ENCODE data around the gene GASK1A.

Gene GASK1A

DNA sequence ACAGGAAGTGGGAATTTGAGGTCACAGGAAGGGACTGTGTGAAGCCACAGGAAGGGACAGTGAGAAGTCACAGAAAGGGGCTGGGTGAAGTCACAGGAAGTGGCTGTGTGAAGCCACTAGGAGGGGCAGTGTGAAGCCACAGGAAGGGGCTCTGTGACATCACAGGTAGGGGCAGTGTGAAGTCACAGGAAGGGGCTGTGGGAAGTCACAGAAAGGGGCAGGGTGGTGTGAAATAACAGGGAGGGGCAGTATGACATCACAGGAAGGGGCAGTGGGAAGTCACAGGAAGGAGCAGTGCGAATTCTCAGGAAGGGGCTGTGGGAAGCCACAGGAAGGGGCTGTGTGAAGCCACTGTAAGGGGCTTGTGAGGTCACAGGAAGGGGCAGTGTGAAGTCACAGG is 35.8 kb downstream of the GASK1A start:
- DNase-seq: no peak

- DNase-seq: no peak
Observed at GRCh38 chr3:43015572-43015971, 36.5 kb downstream of the GASK1A start.

GRCh38 chr3:43015991-43016865 is 37.1 kb downstream of the GASK1A start:
- no peak for DNase-seq

DNA sequence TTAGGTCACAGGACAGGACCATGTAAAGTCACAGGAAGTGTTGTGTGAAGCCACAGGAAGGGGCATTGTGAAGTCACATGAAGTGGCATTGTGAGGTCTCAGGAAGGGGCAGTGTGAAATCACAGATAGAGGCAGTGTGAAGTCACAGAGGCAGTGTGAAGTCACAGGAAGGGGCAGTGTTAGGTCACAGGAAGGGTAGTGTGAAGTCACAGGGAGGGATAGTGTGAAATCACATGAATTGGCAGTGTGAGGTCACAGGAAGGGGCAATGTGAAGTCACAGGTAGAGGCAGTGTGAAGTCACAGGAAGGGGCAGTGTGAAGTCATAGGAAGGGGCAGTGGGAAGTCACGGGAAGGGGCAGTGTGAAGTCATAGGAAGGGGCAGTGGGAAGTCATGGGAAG is 37.9 kb downstream of the GASK1A start:
- no peak for DNase-seq

GRCh38 chr3:43017593-43018195 is 38.6 kb downstream of the GASK1A start:
- DNase-seq: no peak

- DNase-seq: no peak
Observed at GRCh38 chr3:43018246-43018645, 39.1 kb downstream of the GASK1A start.

GRCh38 chr3:43019006-43019809 is 40.1 kb downstream of the GASK1A start:
- no peak for DNase-seq

GRCh38 chr3:43019826-43020225 is 40.7 kb downstream of the GASK1A start:
- DNase-seq: no peak

- DNase-seq: no peak
Observed at GRCh38 chr3:43021186-43021585, 42.1 kb downstream of the GASK1A start.

GRCh38 chr3:43022121-43022520 is 43.0 kb downstream of the GASK1A start:
- DNase-seq: no peak

- no peak for DNase-seq
Observed at GRCh38 chr3:43023066-43023465, 44.0 kb downstream of the GASK1A start.

GRCh38 chr3:43023746-43024145 is 44.6 kb downstream of the GASK1A start:
- DNase-seq: no peak

- peak; percentile 75 for DNase-seq
Observed at GRCh38 chr3:43024181-43024885, 45.2 kb downstream of the GASK1A start.

- no peak for DNase-seq
Observed at GRCh38 chr3:43025423-43025822, 46.3 kb downstream of the GASK1A start.

- DNase-seq: peak; percentile 71
Observed at GRCh38 chr3:43028001-43028400, 48.9 kb downstream of the GASK1A start.

DNA sequence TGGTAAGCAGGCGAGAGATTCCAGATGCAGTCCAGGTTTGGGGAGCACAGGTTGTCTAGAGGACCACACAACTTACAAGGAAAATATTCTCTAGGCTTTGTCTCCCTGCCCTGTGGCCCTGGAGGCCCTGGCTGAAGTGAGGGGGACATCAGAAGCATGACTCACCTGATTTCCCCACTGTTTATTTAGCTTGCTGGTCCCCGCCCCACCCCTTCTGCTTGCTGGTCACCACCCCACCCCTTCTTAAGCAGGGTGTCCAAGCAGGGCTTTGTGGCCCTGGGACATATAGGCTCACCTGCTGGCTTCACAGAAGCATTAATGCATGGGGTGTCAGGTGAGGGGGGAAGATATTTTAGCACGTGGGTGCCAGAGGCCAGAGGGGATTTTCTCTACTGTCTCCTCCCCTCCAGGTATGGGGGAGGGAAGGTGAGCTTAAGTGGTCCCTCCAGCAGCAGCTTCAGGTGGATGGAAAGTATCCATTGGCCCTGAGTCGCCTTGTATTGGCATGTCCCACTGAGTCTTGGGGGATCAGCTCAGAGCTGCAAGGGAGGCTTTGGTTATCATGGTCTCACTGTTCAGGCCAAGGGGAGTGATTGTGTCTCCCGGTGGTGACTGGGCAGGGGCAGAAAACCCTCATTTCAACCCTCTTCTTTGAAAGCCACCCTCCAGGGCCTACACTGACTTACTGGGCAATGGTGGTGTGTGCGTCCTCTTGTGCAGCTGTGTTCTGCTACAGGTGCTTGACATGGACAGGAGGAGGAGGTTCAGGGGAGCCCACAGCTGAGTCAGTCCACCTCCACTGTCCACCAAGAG is 49.8 kb downstream of the GASK1A start:
- DNase-seq: no peak

- DNase-seq: no peak
Observed at GRCh38 chr3:43030162-43030935, 51.2 kb downstream of the GASK1A start.

DNA sequence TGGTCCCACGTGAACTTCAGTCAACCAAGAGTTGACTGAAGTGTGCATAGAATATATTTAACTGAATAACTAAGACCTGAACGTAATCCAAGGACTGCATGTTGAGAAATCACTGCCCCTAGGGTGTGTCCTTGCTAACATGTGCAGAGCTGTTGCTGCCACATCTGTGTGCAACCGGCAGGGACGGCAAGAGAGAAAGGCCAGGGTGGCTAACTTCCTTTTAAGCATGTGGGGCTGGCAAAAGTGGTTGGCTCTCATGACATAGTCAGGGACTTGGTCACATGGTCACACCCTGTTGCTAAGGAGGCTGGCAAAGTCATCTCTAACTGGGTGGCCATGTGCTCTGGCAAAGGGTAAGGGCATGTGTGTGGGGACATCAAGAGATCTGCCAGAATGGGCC is 52.4 kb downstream of the GASK1A start:
- peak; percentile 11 for DNase-seq

GRCh38 chr3:43031889-43032545 is 52.9 kb downstream of the GASK1A start:
- no peak for DNase-seq

Data from hematopoietic multipotent progenitor cell treated with erythropoietin and hydrocortisone succinate and interleukin-3 and kit ligand, for 6 days (in vitro differentiated cells).